Measurements from ENCODE around the gene INPP5F.
"Not testable (repeated sequence)": the region's sequence is repeated elsewhere in the genome, so short reads cannot be mapped to it uniquely, and the experiment has no call there.

The INPP5F gene

DNA sequence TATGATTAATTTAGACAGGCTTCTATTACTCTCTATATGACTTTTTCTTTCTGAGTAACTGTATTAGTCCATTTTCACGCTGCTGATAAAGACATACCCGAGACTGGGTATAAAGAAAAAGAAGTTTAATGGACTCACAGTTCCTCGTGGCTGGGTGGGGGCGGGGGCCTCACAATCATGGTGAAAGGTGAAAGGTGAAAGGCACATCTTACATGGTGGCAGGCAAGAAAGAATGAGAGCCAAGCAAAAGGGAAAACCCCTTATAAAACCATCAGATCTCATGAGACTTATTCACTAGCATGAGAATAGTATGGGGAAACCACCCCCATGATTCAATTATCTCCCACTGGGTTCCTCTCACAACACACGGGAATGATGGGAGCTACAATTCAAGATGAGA lies 18.5 kb upstream of the INPP5F start:
- not testable (repeated sequence) for DNase-seq

DNA sequence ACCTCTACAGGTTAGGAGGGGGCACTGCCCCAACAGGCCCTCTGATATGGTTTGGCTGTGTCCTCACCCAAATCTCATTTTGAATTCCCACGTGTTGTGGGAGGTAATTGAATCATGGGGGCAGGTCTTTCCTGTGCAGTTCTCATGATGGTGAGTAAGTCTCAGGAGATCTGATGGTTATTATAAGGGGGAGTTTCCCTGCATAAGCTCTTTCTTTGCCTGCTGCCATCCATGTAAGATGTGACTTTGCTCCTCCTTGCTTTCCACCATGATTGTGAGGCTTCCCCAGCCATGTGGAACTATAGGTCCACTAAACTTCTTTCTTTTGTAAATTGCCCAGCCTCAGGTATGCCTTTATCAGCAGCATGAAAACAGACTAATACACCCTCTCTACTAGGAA lies 14.9 kb upstream of the INPP5F start:
- not testable (repeated sequence) for DNase-seq

DNA sequence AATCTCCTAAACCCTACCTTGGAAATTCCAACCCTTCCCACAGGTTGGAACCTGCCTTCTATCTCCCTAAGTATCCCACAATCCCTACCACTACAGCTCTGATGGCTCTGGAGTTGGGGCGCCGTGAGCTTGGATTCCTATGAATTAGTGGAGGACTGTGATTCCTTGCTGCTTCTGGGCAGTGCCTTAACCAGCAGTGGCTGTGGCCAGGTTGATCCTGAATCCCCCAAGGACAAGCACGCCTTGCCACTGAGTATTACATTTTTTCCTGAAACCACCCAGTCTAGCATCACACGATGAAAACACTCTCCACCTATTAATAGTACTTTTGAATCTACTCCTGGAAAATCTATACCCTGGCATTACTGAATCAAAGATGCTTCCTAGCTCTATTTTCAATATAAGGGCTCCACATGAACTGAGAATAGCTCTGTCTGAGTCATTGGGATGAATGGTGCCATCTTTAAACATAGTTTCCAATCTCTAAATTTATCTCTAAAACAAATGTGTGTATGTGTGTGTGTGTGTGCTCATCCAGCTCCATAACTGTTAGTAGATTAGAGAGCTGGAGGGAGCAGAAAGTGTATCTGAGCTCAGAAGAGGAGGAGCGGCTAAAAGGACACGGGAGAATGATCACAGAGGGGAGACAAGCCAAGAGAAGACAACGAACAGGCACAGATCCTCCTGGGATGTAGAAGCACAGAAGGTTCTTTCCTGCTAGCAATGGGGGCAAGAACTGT lies 11.9 kb upstream of the INPP5F start:
- no peak for DNase-seq

DNA sequence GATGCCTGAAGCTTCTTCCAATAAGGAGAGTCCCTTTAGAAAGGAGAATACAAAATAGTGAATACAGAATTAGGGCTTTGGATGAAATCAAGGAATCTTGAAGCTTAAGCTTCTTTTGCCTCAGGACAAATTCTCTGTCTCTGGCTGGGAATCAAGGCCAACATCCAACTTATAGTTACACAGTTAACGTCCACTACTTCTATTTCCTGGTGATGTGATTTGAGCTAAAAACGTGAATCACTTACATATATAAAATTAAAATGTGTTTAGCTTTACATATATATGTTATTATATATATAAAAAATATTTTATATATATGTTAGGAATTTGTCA lies 11.4 kb upstream of the INPP5F start:
- DNase-seq = no peak

DNA sequence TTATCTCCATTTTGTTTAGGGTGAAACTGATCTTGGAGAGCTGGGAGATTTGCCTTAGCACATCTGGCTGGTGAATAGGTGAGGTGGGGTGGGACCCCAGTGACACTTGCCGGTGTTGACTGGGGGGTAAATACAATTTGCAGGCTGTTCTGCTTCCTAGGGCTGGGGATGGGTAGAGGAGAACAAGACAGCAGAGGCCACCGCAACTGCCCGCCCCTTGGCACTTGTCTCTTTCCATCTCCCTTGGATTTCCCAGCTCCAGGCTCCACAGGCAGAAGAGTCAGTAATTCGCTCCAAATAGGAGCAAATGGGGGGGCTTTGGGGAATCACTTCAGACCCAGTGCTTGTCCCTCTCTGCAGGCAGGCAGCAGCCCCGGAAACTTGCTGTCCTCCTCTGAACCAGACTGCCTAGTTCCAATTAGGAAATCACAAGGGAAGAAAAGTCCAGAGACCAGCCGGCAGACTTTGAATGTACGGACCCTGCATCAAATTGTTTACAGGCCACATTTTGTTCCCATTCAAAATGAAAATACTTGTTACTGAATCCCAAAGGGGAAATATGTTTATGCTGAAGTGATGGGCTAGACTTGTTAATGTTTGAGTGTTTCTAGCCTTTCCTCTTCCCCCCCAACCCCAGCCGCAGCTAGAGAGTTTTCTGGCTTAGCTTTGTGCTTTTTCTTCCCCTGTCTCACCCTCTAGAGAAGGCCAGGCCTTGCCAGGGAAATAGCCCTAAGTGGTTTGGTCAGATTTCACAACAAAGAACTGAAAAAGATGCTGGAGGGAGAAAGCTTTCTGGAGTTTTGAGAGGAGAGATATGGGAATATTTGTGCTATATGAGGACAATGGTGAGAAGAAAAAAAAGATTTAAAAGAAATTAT lies 10.0 kb upstream of the INPP5F start:
- DNase-seq = no peak

- no peak for DNase-seq
Observed at GRCh38 chr10:119723161-119723560, 2.7 kb upstream of the INPP5F start.

- no peak for DNase-seq
Observed at GRCh38 chr10:119723624-119724023, 2.2 kb upstream of the INPP5F start.

- no peak for DNase-seq
Observed at GRCh38 chr10:119724593-119725516, 995 bp upstream of the INPP5F start.

GRCh38 chr10:119725517-119725827 lies 378 bp upstream of the INPP5F start:
- no peak for DNase-seq

- no peak for DNase-seq
Observed at GRCh38 chr10:119726676-119727261, 919 bp downstream of the INPP5F start.

- no peak for DNase-seq
Observed at GRCh38 chr10:119728172-119728800, 2.4 kb downstream of the INPP5F start.

- no peak for DNase-seq
Observed at GRCh38 chr10:119734396-119735332, 8.8 kb downstream of the INPP5F start.

DNA sequence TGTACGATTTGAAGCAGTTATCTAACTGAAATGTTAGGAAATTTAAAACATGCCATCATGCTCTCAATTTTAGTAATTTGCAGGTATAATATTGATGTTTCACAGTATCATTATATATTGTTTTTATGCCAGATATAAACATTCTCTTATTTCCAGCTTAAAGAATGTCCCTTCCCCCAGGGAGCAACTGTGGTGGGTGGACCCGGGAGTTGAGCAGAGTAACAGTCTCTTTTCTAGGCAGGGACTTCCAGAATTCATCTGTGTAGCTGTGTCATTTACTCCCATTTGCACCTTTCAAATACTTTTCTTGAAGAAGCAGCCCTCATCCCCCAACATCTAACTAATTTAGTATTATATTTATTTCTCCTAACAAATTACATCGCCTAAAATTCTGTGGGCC lies 9.6 kb downstream of the INPP5F start:
- DNase-seq = no peak

DNA sequence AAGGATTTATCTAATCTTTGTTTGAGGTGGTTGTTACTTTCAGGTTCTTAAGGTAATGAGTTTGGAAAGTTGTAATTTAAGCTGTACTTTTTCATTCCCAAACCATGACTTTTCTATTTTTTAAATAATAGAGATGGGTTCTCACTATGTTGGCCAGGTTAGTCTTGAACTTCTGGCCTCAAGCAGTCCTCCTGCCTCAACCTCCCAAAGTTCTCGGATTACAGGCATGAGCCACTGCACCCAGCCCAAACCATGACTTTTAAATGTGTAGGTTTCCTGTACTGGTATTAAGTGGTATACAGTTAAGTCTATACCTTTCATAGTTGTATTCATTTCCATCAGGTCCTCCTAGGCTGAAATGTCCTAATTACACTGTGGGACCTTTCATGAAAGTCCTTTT lies 10.4 kb downstream of the INPP5F start:
- no peak for DNase-seq

DNA sequence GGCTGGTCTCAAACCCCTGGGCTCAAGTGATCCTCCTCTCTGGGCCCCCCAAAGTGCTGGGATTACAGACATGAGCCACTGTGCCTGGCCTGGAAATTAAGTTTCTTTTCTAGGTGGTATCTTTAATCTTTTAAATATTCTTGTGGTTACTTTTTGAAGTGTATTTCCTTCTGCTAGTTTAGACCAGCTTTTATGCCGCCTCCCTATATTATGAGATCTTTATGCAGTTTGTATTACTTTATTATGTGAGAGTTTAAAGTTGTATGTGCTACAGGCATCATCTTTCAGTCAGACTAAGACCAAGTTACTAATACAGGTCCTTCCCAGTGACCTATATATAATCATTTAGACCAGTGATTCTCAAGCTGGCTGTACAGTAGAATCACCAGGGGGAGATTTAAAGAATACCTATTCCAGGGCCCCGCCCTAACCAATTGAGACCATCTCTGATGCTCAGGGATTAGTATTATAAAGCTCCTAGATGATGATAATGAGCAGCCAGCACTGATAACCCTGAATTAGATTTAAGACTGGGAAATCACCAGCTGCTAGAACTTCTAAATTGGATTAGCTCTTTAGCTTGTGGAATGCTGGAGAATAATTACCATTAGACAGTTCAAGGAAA lies 11.3 kb downstream of the INPP5F start:
- no peak for DNase-seq

- no peak for DNase-seq
Observed at GRCh38 chr10:119737823-119738222, 12.0 kb downstream of the INPP5F start.

GRCh38 chr10:119738962-119739361 lies 13.1 kb downstream of the INPP5F start:
- DNase-seq = no peak

GRCh38 chr10:119740096-119740495 lies 14.2 kb downstream of the INPP5F start:
- no peak for DNase-seq

GRCh38 chr10:119742947-119743648 lies 17.2 kb downstream of the INPP5F start:
- DNase-seq = no peak

DNA sequence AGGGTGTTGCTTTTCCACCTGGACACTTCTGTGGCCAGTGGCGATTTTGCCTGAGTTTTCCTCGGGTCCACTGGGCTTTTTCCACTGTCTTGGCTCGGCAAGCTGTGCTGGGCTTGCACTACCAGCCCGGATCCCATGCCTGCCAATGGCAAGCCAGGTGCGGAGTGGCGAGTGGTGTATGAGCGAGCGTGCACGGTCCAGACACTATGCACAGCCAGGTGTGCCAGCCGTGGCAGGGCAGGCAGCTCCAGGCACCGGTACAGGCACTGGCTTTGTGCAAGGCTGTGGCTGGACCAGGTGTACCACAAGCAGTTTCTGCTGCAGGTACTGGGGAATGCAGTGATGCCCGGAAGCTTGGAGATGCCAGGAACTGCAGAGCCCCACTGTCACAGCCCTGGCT lies 22.1 kb downstream of the INPP5F start:
- no peak for DNase-seq

All from T1000 (cell line).